Lower leg skin (tissue), 3 donors: ENCODE measurements around the gene SPON1.

Experiments used
- POLR2A ChIP-seq, 2 donors: fragments of 450-650 bp; IDR thresholded peaks; one replicate each; pipeline ENCODE4 v1.6.1; 2016 to 2017; ENCODE audit warnings: antibody characterized with exemption in 2 of 2, mild to moderate bottlenecking in 1 of 2, moderate library complexity in 1 of 2
- TF ChIP-seq, protein P1 (sequence below), 3 donors: fragments of 450-650 bp; IDR thresholded peaks; one replicate each; pipeline ENCODE4 v1.5.1; 2016; ENCODE audit warnings: antibody characterized with exemption in 3 of 3, mild to moderate bottlenecking in 3 of 3, moderate library complexity in 2 of 3

DNA sequence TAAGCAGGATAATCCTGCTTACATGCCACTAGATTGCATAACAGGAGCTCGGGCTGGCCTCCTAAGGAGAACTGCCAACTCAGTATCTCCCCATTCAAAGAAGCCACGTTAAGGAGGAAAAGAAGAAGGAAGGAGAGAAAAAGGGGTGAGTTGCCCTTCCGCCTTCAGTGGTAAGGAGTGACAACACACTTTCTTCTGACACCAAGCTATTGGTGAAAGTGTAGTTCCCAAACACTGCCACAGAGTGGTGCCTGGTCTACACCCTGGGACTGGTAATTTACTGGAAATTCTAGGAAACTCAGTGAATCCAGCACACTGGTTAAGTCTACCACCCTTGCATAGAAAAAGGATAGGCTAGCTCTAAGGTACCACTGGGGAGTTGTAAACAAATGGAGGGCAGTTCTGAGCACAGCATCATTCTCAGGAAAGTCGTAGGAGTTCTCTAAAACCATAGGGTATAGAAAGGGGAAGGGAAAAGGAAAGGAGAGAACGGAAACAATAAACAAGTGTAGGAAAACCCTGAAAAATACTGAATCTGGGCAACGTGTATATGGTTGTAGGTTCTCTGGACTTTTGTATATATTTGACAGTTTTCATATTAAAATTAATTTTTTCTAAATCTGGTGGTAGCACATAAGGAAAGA lies 338.3 kb downstream of the SPON1 start:
- TF ChIP-seq, protein P1, sequence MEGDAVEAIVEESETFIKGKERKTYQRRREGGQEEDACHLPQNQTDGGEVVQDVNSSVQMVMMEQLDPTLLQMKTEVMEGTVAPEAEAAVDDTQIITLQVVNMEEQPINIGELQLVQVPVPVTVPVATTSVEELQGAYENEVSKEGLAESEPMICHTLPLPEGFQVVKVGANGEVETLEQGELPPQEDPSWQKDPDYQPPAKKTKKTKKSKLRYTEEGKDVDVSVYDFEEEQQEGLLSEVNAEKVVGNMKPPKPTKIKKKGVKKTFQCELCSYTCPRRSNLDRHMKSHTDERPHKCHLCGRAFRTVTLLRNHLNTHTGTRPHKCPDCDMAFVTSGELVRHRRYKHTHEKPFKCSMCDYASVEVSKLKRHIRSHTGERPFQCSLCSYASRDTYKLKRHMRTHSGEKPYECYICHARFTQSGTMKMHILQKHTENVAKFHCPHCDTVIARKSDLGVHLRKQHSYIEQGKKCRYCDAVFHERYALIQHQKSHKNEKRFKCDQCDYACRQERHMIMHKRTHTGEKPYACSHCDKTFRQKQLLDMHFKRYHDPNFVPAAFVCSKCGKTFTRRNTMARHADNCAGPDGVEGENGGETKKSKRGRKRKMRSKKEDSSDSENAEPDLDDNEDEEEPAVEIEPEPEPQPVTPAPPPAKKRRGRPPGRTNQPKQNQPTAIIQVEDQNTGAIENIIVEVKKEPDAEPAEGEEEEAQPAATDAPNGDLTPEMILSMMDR (IDR thresholded peaks at IDR 0.05): no peak
- TF ChIP-seq POLR2A (IDR thresholded peaks at IDR 0.05): no peak
